Naive B cell (primary cell): ENCODE measurements around the gene RNU1-1. TPM values are rescaled to one million over a fixed set of nuclear protein-coding genes. Genes with fewer than 3 reads are reported as not detected.
"Not testable (repeated sequence)": the region's sequence is repeated elsewhere in the genome, so short reads cannot be mapped to it uniquely, and the experiment has no call there.

Source experiments
- ATAC-seq, 2 donors: fragments of 150-1000 bp; cut with Tn5 transposase; 2 replicates each; pipeline ENCODE4 v1.10.0; 2021; ENCODE audit warnings: low read depth in 2 of 2, mild to moderate bottlenecking in 2 of 2, moderate library complexity in 2 of 2
- DNase-seq: peaks from one replicate; pipeline ENCODE4 v3.0.0; 2022
- H3K27ac Mint-ChIP-seq, 6 donors: one replicate each; pipeline ENCODE4 v1.8.0; 2020 to 2022; ENCODE audit warnings: mild to moderate bottlenecking in 6 of 6, mixed read lengths in 6 of 6, moderate library complexity in 5 of 6, inconsistent platforms in 2 of 6
- H3K27me3 Mint-ChIP-seq, 3 donors: one replicate each; pipeline ENCODE4 v1.8.0; 2021 to 2022; ENCODE audit warnings: mixed read lengths in 3 of 3, mild to moderate bottlenecking in 1 of 3
- H3K36me3 Mint-ChIP-seq, 2 donors: one replicate each; pipeline ENCODE4 v1.8.0; 2020 to 2022; ENCODE audit warnings: mixed read lengths in 2 of 2, inconsistent platforms in 1 of 2, mild to moderate bottlenecking in 1 of 2
- H3K4me1 Mint-ChIP-seq, 3 donors: one replicate each; pipeline ENCODE4 v1.8.0; 2020 to 2022; ENCODE audit warnings: mixed read lengths in 3 of 3, inconsistent platforms in 1 of 3, mild to moderate bottlenecking in 1 of 3, moderate library complexity in 1 of 3
- H3K4me3 Mint-ChIP-seq, 8 donors: one replicate each; pipeline ENCODE4 v1.8.0; 2020 to 2022; ENCODE audit warnings: mild to moderate bottlenecking in 8 of 8, mixed read lengths in 8 of 8, moderate library complexity in 8 of 8, inconsistent platforms in 2 of 8
- H3K9me3 Mint-ChIP-seq, 7 donors: one replicate each; pipeline ENCODE4 v1.8.0; 2020 to 2022; ENCODE audit warnings: mixed read lengths in 7 of 7, mild to moderate bottlenecking in 5 of 7, inconsistent platforms in 2 of 7, moderate library complexity in 1 of 7
- polyA plus RNA-seq, 6 donors: library from polyadenylated mRNA; unstranded; fragments of 300-500 nt; fragmentation: Illumina TruSeq; gene quantifications; one replicate each; pipeline ENCODE4 v1.2.3, GENCODE V29; 2021; ENCODE audit warnings: low read depth in 6 of 6

Gene RNU1-1
- 10 to 100 TPM in 4 of 6 donors, not detected in 2; 27.4 to 56.9 (median 45.9) TPM for polyA plus RNA-seq

DNA sequence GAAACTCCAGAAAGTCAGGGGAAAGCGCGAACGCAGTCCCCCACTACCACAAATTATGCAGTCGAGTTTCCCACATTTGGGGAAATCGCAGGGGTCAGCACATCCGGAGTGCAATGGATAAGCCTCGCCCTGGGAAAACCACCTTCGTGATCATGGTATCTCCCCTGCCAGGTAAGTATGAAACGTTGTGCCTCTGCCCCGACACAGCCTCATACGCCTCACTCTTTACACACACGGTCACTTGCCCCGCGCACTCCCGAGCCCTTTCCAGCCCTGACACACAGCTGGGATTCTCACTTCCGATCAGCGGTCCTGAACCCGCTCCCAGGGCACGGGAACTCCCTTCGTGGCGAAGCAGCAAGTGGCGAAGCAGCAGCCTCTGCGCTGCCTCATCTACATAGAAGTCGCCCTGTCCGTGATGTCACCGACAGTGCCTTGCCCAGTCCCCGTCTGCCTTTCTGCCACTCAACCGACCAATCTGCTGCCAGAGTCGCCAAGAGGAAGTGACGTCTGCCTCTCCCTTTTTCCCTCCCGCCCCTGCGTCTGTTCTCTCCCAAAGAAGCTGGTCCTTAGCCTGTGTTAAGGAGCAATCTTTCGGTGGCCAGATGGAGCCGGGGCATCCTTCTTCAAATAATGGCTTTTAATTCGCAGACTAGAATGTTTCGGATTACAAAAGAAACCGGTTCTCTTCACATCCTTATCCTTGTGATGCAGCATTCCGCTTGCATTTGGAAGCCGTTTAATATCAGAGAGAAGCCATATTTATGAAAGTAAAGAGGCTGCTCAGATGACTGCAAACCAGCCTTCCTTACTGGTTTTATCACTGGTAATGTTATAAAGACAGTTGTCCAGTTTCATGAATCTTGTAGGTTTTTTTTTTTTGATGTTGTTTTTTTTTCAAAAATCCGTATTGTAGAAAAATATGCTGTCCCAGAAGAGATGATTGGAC, at the start of gene RNU1-1:
Gene RNU1-1, minus strand, starts transcription at position 179 of the 949 bp plus-strand sequence.
- H3K4me1 Mint-ChIP-seq, H3K4me3 Mint-ChIP-seq, H3K9me3 Mint-ChIP-seq, H3K36me3 Mint-ChIP-seq: not testable (repeated sequence)
- Mint-ChIP-seq H3K27ac (peak within 1 kb of the TSS in 1 of 6 donors; percentile 49), H3K27me3 (peaks cover 11 to 25% (median 24%) of the 10 kb centered on the region in 3 donors)
- peak; percentile 91 for DNase-seq
- ATAC-seq, result peak; percentile 44 to 54

GRCh38 chr1:16561035-16561434, 47.0 kb upstream of the RNU1-1 start:
- ATAC-seq, H3K9me3 Mint-ChIP-seq, H3K36me3 Mint-ChIP-seq, H3K4me1 Mint-ChIP-seq, H3K27me3 Mint-ChIP-seq, H3K4me3 Mint-ChIP-seq, H3K27ac Mint-ChIP-seq, DNase-seq: not testable (repeated sequence)

GRCh38 chr1:16560498-16560897, 46.4 kb upstream of the RNU1-1 start:
- DNase-seq, H3K36me3 Mint-ChIP-seq, H3K9me3 Mint-ChIP-seq: not testable (repeated sequence)

GRCh38 chr1:16559688-16560087, 45.6 kb upstream of the RNU1-1 start:
- H3K36me3 Mint-ChIP-seq, ATAC-seq, H3K4me3 Mint-ChIP-seq, H3K27me3 Mint-ChIP-seq, H3K27ac Mint-ChIP-seq, H3K4me1 Mint-ChIP-seq, H3K9me3 Mint-ChIP-seq, DNase-seq: not testable (repeated sequence)

More at GRCh38 chr1:16560498-16560897, 46.4 kb upstream of the RNU1-1 start:
- H3K27me3 Mint-ChIP-seq, H3K4me3 Mint-ChIP-seq, ATAC-seq, H3K4me1 Mint-ChIP-seq, H3K27ac Mint-ChIP-seq: not testable (repeated sequence)

GRCh38 chr1:16557034-16557433, 42.9 kb upstream of the RNU1-1 start:
- not testable (repeated sequence) for ATAC-seq, H3K9me3 Mint-ChIP-seq

DNA sequence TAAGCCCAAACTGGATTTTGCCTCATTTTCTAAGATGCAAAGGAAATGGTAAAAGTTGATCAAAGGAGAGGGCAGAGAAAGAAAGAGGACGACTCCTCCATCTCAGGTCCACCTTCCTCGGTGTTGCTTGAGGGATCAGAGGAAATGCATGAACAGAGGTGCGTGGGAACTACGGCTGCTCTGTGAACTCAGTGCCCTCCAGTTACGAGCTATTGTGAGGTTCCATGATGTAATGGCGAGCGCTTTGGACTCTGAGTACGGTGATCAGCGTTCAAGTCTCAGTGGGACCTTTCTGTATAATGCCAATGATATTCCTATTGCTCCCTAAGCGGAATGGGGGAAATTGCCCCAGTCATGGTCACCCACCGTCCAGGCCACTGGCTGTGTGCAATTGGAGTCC, 39.2 kb upstream of the RNU1-1 start:
- H3K27me3 Mint-ChIP-seq, H3K4me3 Mint-ChIP-seq, H3K9me3 Mint-ChIP-seq, H3K36me3 Mint-ChIP-seq, H3K4me1 Mint-ChIP-seq, ATAC-seq, DNase-seq, H3K27ac Mint-ChIP-seq: not testable (repeated sequence)

More at GRCh38 chr1:16557034-16557433, 42.9 kb upstream of the RNU1-1 start:
- H3K4me3 Mint-ChIP-seq, H3K36me3 Mint-ChIP-seq, H3K4me1 Mint-ChIP-seq, DNase-seq, H3K27me3 Mint-ChIP-seq, H3K27ac Mint-ChIP-seq: not testable (repeated sequence)

DNA sequence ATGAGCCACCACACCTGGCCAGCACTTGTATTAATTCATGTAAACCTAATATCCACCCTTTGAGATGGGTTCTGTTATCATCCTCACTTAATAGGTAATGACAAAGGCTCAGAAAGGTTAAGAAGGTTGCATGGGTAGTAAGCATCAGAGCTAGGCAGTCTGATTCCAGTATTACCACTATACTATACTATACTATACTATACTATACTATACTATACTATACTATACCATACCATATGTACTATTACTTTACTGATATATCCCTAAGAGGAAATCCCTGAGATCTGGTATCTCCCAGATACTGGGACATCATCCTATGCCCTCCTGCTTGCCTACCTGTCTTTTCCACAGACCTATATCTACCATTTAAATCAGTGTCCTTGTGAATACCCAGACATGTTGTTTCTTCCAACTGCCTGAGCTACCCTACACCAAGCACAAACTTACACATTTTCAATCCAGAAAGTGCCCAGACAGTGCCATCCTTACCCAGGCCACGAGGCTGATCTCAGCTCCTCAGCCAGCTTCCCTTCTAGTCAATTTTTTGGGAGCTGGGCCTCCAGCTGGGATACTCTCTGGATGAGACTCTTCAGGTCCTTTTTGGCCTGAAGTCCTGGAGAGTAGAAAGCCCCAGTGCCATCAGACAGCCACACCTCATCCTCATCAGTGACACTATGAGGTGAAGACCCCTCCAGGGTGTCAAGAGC, 36.3 kb upstream of the RNU1-1 start:
- H3K9me3 Mint-ChIP-seq, H3K27ac Mint-ChIP-seq, H3K27me3 Mint-ChIP-seq, ATAC-seq, H3K4me3 Mint-ChIP-seq, H3K36me3 Mint-ChIP-seq, DNase-seq, H3K4me1 Mint-ChIP-seq: not testable (repeated sequence)

DNA sequence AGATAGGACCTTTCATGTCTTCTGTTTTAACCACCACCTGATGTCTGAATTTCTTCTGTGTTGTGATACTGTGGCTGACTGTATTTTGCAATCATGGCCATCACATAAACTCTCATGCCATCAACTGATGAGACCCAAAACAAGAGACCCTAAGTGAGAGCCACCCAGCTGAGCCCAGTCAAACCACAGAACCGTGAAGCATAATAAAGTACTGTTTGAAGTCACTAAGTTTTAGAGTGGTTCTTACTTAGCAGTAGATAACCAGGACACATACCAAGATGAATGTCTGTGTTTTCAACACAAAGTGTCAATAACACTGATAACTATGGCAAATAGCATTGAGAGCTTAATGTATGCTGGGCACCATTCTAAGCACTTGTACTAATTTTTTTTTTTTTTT, 35.5 kb upstream of the RNU1-1 start:
- not testable (repeated sequence) for H3K36me3 Mint-ChIP-seq, H3K27me3 Mint-ChIP-seq, H3K27ac Mint-ChIP-seq, H3K4me3 Mint-ChIP-seq, ATAC-seq, H3K9me3 Mint-ChIP-seq, H3K4me1 Mint-ChIP-seq, DNase-seq

GRCh38 chr1:16547502-16548241, 33.6 kb upstream of the RNU1-1 start:
- H3K4me1 Mint-ChIP-seq, ATAC-seq, H3K4me3 Mint-ChIP-seq, H3K36me3 Mint-ChIP-seq, H3K27me3 Mint-ChIP-seq, H3K9me3 Mint-ChIP-seq, DNase-seq, H3K27ac Mint-ChIP-seq: not testable (repeated sequence)

DNA sequence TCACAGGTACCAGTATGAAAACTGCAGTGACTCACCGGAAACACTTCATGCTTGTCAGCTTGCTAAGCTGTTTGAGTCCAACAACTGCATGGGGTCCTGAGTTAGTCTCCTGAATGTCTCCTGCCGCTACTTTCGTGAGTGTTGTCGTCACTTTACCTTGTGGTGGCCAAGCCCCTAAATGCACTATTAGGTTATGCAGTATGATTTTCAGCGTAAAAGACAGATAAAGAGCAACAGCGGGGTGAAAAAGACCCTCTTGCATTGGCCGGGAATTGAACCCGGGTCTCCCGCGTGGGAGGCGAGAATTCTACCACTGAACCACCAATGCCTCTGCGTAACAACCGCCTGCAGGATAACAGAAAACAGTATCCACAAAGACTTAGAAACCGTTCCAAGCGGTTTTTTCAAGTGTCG, 31.6 kb upstream of the RNU1-1 start:
- H3K4me3 Mint-ChIP-seq, ATAC-seq, H3K9me3 Mint-ChIP-seq, DNase-seq, H3K36me3 Mint-ChIP-seq, H3K27me3 Mint-ChIP-seq, H3K4me1 Mint-ChIP-seq, H3K27ac Mint-ChIP-seq: not testable (repeated sequence)

GRCh38 chr1:16540421-16540893, 26.4 kb upstream of the RNU1-1 start:
- not testable (repeated sequence) for H3K36me3 Mint-ChIP-seq, H3K4me1 Mint-ChIP-seq, H3K27me3 Mint-ChIP-seq, H3K9me3 Mint-ChIP-seq
- DNase-seq (peak; percentile 71), ATAC-seq (peak in 1 of 2 donors; percentile 74)
- Mint-ChIP-seq H3K27ac (peak overlapping the region in 5 of 6 donors; percentile 12 to 95 (median 87)), H3K4me3 (peak overlapping the region; percentile 1 to 83 (median 59))

DNA sequence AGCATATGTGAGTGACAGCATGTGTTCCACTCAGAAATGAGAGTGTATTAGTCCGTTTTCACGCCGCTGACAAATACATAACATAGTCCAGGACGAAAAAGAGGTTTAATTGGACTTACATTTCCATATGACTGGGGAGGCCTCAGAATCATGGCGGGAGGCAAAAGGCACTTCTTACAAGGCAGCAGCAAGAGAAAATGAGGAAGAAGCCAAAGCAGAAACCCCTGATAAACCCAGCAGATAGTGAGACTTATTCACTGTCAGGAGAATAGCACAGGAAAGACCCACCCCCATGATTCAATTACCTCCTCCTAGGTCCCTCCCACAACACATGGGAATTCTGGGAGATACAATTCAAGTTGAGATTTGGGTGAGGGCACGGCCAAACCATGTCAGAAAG, 23.4 kb upstream of the RNU1-1 start:
- not testable (repeated sequence) for ATAC-seq, DNase-seq, H3K9me3 Mint-ChIP-seq, H3K27ac Mint-ChIP-seq, H3K4me3 Mint-ChIP-seq, H3K36me3 Mint-ChIP-seq
- peaks cover 6 to 20% (median 8%) of the 10 kb centered on the region in 3 donors for H3K27me3 Mint-ChIP-seq
- peaks cover 10 to 12% (median 12%) of the 10 kb centered on the region in 3 donors for H3K4me1 Mint-ChIP-seq

- not testable (repeated sequence) for H3K4me3 Mint-ChIP-seq, DNase-seq, H3K27ac Mint-ChIP-seq, H3K36me3 Mint-ChIP-seq, H3K9me3 Mint-ChIP-seq, ATAC-seq
- peaks cover 10 to 27% (median 15%) of the 10 kb centered on the region in 3 donors for H3K27me3 Mint-ChIP-seq
- peaks cover 10 to 12% (median 12%) of the 10 kb centered on the region in 3 donors for H3K4me1 Mint-ChIP-seq
These were observed 22.7 kb upstream of the RNU1-1 start for GRCh38 chr1:16536796-16537195.
